Activated CD8-positive, alpha-beta T cell treated with anti-CD3 and anti-CD28 coated beads for 36 hours (primary cell): ENCODE data around the gene SPATA13. TPM values are rescaled to one million over a fixed set of nuclear protein-coding genes. Genes with fewer than 3 reads are reported as not detected.

Source experiments
- ATAC-seq: fragments of 200-7000 bp; cut with Tn5 transposase; one replicate; pipeline ENCODE4 v1.10.0; 2021; ENCODE audit warnings: mild to moderate bottlenecking, moderate library complexity
- CTCF ChIA-PET: fragments of 350-600 bp; sonication (Branson Sonifier 250); formaldehyde crosslinking; loops from one replicate; lab custom pipeline; 2021; ENCODE audit warnings: antibody characterized with exemption; lab: Charles Lee
- POLR2A ChIA-PET: fragments of 350-600 bp; sonication (Branson Sonifier 250); formaldehyde crosslinking; loops from one replicate; lab custom pipeline; 2021; ENCODE audit warnings: antibody characterized with exemption; lab: Charles Lee
- DNase-seq: peaks from one replicate; pipeline ENCODE4 v3.0.0-alpha.2; 2020
- H3K27ac Mint-ChIP-seq: one replicate; pipeline ENCODE4 v1.8.0; 2021; ENCODE audit warnings: mild to moderate bottlenecking, mixed read lengths
- H3K27me3 Mint-ChIP-seq: one replicate; pipeline ENCODE4 v1.8.0; 2021; ENCODE audit warnings: mixed read lengths
- H3K36me3 Mint-ChIP-seq: one replicate; pipeline ENCODE4 v1.8.0; 2021; ENCODE audit warnings: low read depth, mixed read lengths
- H3K4me1 Mint-ChIP-seq: one replicate; pipeline ENCODE4 v1.8.0; 2021; ENCODE audit warnings: low read depth, mixed read lengths
- H3K4me3 Mint-ChIP-seq: one replicate; pipeline ENCODE4 v1.8.0; 2021; ENCODE audit warnings: mild to moderate bottlenecking, moderate library complexity, mixed read lengths
- H3K9me3 Mint-ChIP-seq: one replicate; pipeline ENCODE4 v1.8.0; 2021; ENCODE audit warnings: mixed read lengths
- CTCF ChIP-seq: fragments of 200-600 bp; IDR thresholded peaks from one replicate; pipeline ENCODE4 v1.8.0; 2022; ENCODE audit warnings: antibody characterized with exemption, mild to moderate bottlenecking
- intact Hi-C: fragments of 100-400 bp; cut with micrococcal nuclease; formaldehyde crosslinking; loops from one replicate; pipeline ENCODE4 v1.10.0; 2022
- microRNA-seq: library from miRNA; unstranded; fragments of <30 nt; microRNA quantifications from one replicate; pipeline ENCODE4 v1.2.0, GENCODE V29; 2022; ENCODE audit warnings: borderline microRNAs expressed, borderline replicate concordance
- total RNA-seq, 2 experiments: library from RNA; stranded (reverse); gene quantifications; one replicate each; pipeline ENCODE4 v1.2.3, GENCODE V29; 2021

Gene SPATA13
- total RNA-seq, 2 experiments from 2014 or later: 47.0 to 47.4 TPM

- Mint-ChIP-seq H3K4me3 (no peak overlapping the region), H3K36me3 (no peaks in the 10 kb centered on the region), H3K27me3 (no peaks in the 10 kb centered on the region), H3K9me3 (no peaks in the 10 kb centered on the region), H3K27ac (no peak overlapping the region), H3K4me1 (no peaks in the 10 kb centered on the region)
- no peak for ATAC-seq
- ChIA-PET CTCF (no interaction called here), POLR2A (no interaction called here)
- intact Hi-C loops: no loop called here
- TF ChIP-seq CTCF: no peak
- DNase-seq: no peak
Measured at GRCh38 chr13:24351423-24351822, 190.9 kb downstream of the SPATA13 start.

- Mint-ChIP-seq H3K4me1 (no peaks in the 10 kb centered on the region), H3K4me3 (no peak overlapping the region), H3K36me3 (no peaks in the 10 kb centered on the region), H3K27ac (no peak overlapping the region), H3K9me3 (no peaks in the 10 kb centered on the region), H3K27me3 (no peaks in the 10 kb centered on the region)
- POLR2A ChIA-PET: interaction anchor here (0.6 to 0.7 kb wide), 2 partner anchors 23 to 27 kb away, joined by 3 read pairs; no protein-coding TSS in a partner anchor
- TF ChIP-seq CTCF: no peak
- CTCF ChIA-PET: no interaction called here
- ATAC-seq (no peak), DNase-seq (no peak)
- intact Hi-C loops: no loop called here
Measured at GRCh38 chr13:24353736-24354135, 193.2 kb downstream of the SPATA13 start.

DNA sequence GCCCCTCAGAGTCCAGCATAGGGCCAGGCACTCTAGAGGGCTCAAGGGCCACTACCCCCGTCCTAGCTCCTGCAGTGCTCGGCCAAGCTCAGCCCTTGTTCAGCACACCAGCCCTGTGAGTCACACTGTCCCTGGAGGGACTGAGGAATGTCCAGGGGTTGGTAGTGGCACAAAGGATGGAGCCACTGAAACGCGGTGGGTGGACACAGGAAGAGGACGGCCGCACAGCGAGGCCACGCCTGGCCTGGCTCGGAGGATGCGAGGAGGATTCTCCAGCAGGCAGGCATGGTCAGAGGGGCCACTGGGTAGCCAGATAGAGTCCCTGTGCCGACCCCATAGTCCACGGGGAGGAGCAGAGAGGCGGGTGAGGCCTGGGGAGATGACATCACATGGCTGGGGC lies 194.6 kb downstream of the SPATA13 start:
- DNase-seq (no peak), ATAC-seq (no peak)
- ChIA-PET POLR2A (no interaction called here), CTCF (no interaction called here)
- H3K4me1 Mint-ChIP-seq: no peaks in the 10 kb centered on the region
- no peak overlapping the region for H3K4me3 Mint-ChIP-seq
- H3K9me3 Mint-ChIP-seq: no peaks in the 10 kb centered on the region
- H3K27ac Mint-ChIP-seq: no peak overlapping the region
- H3K27me3 Mint-ChIP-seq: no peaks in the 10 kb centered on the region
- no peak for TF ChIP-seq CTCF
- no peaks in the 10 kb centered on the region for H3K36me3 Mint-ChIP-seq
- intact Hi-C loops: no loop called here

GRCh38 chr13:24356270-24356669 lies 195.8 kb downstream of the SPATA13 start:
- no peak for TF ChIP-seq CTCF
- Mint-ChIP-seq H3K27me3 (no peaks in the 10 kb centered on the region), H3K9me3 (no peaks in the 10 kb centered on the region), H3K4me1 (no peaks in the 10 kb centered on the region), H3K36me3 (no peaks in the 10 kb centered on the region), H3K27ac (no peak overlapping the region), H3K4me3 (no peak overlapping the region)
- DNase-seq (no peak), ATAC-seq (no peak)
- ChIA-PET CTCF (no interaction called here), POLR2A (no interaction called here)
- intact Hi-C loops: no loop called here

Small RNA genes within 50 kb of the gene (microRNA-seq; reads per million reads assigned to microRNA genes)
- gene MIR2276: 1.8 reads per million

Other genes with a start within 250 kb of the SPATA13 start
- not detected for gene C1QTNF9, start 148.9 kb downstream of the SPATA13 start, total RNA-seq